Measurements from ENCODE around the gene H1-8.

H1-8 gene

GRCh38 chr3:129563850-129564535 is 21.0 kb downstream of the H1-8 start:
- ATAC-seq (replicated peaks; ENCODE audit: extremely low read depth, poor library complexity, severe bottlenecking) (no peak), DNase-seq (ENCODE audit: low spot score in 2 of 2) (no peak)
- Mint-ChIP-seq H3K36me3 (ENCODE audit: insufficient read depth) (peaks cover 3% of the 10 kb centered on the region), H3K4me3 (no peak overlapping the region), H3K9me3 (no peaks in the 10 kb centered on the region), H3K27ac (ENCODE audit: low read depth) (no peak overlapping the region), H3K27me3 (no peaks in the 10 kb centered on the region), H3K4me1 (peaks cover 30% of the 10 kb centered on the region)

- Mint-ChIP-seq H3K27ac (ENCODE audit: low read depth) (no peak overlapping the region), H3K27me3 (no peaks in the 10 kb centered on the region), H3K4me3 (no peak overlapping the region), H3K9me3 (no peaks in the 10 kb centered on the region), H3K36me3 (ENCODE audit: insufficient read depth) (peaks cover 5% of the 10 kb centered on the region), H3K4me1 (peaks cover 42% of the 10 kb centered on the region)
- DNase-seq (ENCODE audit: low spot score in 2 of 2) (no peak), ATAC-seq (replicated peaks; ENCODE audit: extremely low read depth, poor library complexity, severe bottlenecking) (no peak)
Observed at GRCh38 chr3:129564981-129565644, 22.1 kb downstream of the H1-8 start.

GRCh38 chr3:129565902-129566301 is 22.9 kb downstream of the H1-8 start:
- Mint-ChIP-seq H3K9me3 (no peaks in the 10 kb centered on the region), H3K4me1 (peaks cover 38% of the 10 kb centered on the region), H3K4me3 (no peak overlapping the region), H3K36me3 (ENCODE audit: insufficient read depth) (peaks cover 5% of the 10 kb centered on the region), H3K27ac (ENCODE audit: low read depth) (peak overlapping the region; percentile 66), H3K27me3 (no peaks in the 10 kb centered on the region)
- ATAC-seq (replicated peaks; ENCODE audit: extremely low read depth, poor library complexity, severe bottlenecking) (no peak), DNase-seq (ENCODE audit: low spot score in 2 of 2) (no peak)

GRCh38 chr3:129567176-129567705 is 24.3 kb downstream of the H1-8 start:
- no peak for DNase-seq (ENCODE audit: low spot score in 2 of 2)
- H3K36me3 Mint-ChIP-seq (ENCODE audit: insufficient read depth): peaks cover 9% of the 10 kb centered on the region
- H3K27ac Mint-ChIP-seq (ENCODE audit: low read depth): peak overlapping the region; percentile 66
- no peaks in the 10 kb centered on the region for H3K27me3 Mint-ChIP-seq
- no peak for ATAC-seq (replicated peaks; ENCODE audit: extremely low read depth, poor library complexity, severe bottlenecking)
- H3K4me1 Mint-ChIP-seq: peaks cover 43% of the 10 kb centered on the region
- H3K9me3 Mint-ChIP-seq: no peaks in the 10 kb centered on the region
- peak overlapping the region; percentile 16 for H3K4me3 Mint-ChIP-seq

GRCh38 chr3:129567939-129568338 is 25.0 kb downstream of the H1-8 start:
- H3K27ac Mint-ChIP-seq (ENCODE audit: low read depth): peak overlapping the region; percentile 75
- DNase-seq (ENCODE audit: low spot score in 2 of 2) (no peak), ATAC-seq (replicated peaks; ENCODE audit: extremely low read depth, poor library complexity, severe bottlenecking) (peak; percentile 62)
- no peaks in the 10 kb centered on the region for H3K9me3 Mint-ChIP-seq
- no peaks in the 10 kb centered on the region for H3K27me3 Mint-ChIP-seq
- H3K4me3 Mint-ChIP-seq: peak overlapping the region; percentile 26
- H3K4me1 Mint-ChIP-seq: peaks cover 45% of the 10 kb centered on the region
- peaks cover 9% of the 10 kb centered on the region for H3K36me3 Mint-ChIP-seq (ENCODE audit: insufficient read depth)

GRCh38 chr3:129569856-129570255 is 26.9 kb downstream of the H1-8 start:
- peaks cover 60% of the 10 kb centered on the region for H3K4me1 Mint-ChIP-seq
- no peak for DNase-seq (ENCODE audit: low spot score in 2 of 2)
- no peaks in the 10 kb centered on the region for H3K27me3 Mint-ChIP-seq
- H3K27ac Mint-ChIP-seq (ENCODE audit: low read depth): peak overlapping the region; percentile 74
- H3K36me3 Mint-ChIP-seq (ENCODE audit: insufficient read depth): peaks cover 14% of the 10 kb centered on the region
- H3K4me3 Mint-ChIP-seq: no peak overlapping the region
- ATAC-seq (replicated peaks; ENCODE audit: extremely low read depth, poor library complexity, severe bottlenecking): no peak
- H3K9me3 Mint-ChIP-seq: no peaks in the 10 kb centered on the region

- Mint-ChIP-seq H3K4me3 (no peak overlapping the region), H3K4me1 (peaks cover 72% of the 10 kb centered on the region), H3K27ac (ENCODE audit: low read depth) (peak overlapping the region; percentile 62), H3K27me3 (no peaks in the 10 kb centered on the region), H3K36me3 (ENCODE audit: insufficient read depth) (peaks cover 21% of the 10 kb centered on the region), H3K9me3 (no peaks in the 10 kb centered on the region)
- ATAC-seq (replicated peaks; ENCODE audit: extremely low read depth, poor library complexity, severe bottlenecking) (no peak), DNase-seq (ENCODE audit: low spot score in 2 of 2) (no peak)
Observed at GRCh38 chr3:129571605-129572547, 28.9 kb downstream of the H1-8 start.

- Mint-ChIP-seq H3K27ac (ENCODE audit: low read depth) (peak overlapping the region; percentile 99), H3K4me1 (peaks cover 71% of the 10 kb centered on the region), H3K27me3 (no peaks in the 10 kb centered on the region), H3K9me3 (no peaks in the 10 kb centered on the region), H3K36me3 (ENCODE audit: insufficient read depth) (peaks cover 25% of the 10 kb centered on the region), H3K4me3 (no peak overlapping the region)
- DNase-seq (ENCODE audit: low spot score in 2 of 2) (no peak), ATAC-seq (replicated peaks; ENCODE audit: extremely low read depth, poor library complexity, severe bottlenecking) (no peak)
Observed at GRCh38 chr3:129572603-129573002, 29.6 kb downstream of the H1-8 start.

- no peak for ATAC-seq (replicated peaks; ENCODE audit: extremely low read depth, poor library complexity, severe bottlenecking)
- H3K27me3 Mint-ChIP-seq: no peaks in the 10 kb centered on the region
- H3K4me1 Mint-ChIP-seq: peaks cover 72% of the 10 kb centered on the region
- no peak overlapping the region for H3K4me3 Mint-ChIP-seq
- peak overlapping the region; percentile 99 for H3K27ac Mint-ChIP-seq (ENCODE audit: low read depth)
- DNase-seq (ENCODE audit: low spot score in 2 of 2): no peak
- no peaks in the 10 kb centered on the region for H3K9me3 Mint-ChIP-seq
- H3K36me3 Mint-ChIP-seq (ENCODE audit: insufficient read depth): peaks cover 27% of the 10 kb centered on the region
Observed at GRCh38 chr3:129573493-129573892, 30.5 kb downstream of the H1-8 start.

GRCh38 chr3:129574206-129574605 is 31.2 kb downstream of the H1-8 start:
- H3K36me3 Mint-ChIP-seq (ENCODE audit: insufficient read depth): peaks cover 29% of the 10 kb centered on the region

GRCh38 chr3:129575233-129575996 is 32.4 kb downstream of the H1-8 start:
- peaks cover 67% of the 10 kb centered on the region for H3K4me1 Mint-ChIP-seq
- no peak for ATAC-seq (replicated peaks; ENCODE audit: extremely low read depth, poor library complexity, severe bottlenecking)
- H3K36me3 Mint-ChIP-seq (ENCODE audit: insufficient read depth): peaks cover 25% of the 10 kb centered on the region
- H3K4me3 Mint-ChIP-seq: peak overlapping the region; percentile 37
- no peaks in the 10 kb centered on the region for H3K9me3 Mint-ChIP-seq
- H3K27ac Mint-ChIP-seq (ENCODE audit: low read depth): peak overlapping the region; percentile 99
- DNase-seq (ENCODE audit: low spot score in 2 of 2): no peak
- no peaks in the 10 kb centered on the region for H3K27me3 Mint-ChIP-seq

More at GRCh38 chr3:129574206-129574605, 31.2 kb downstream of the H1-8 start:
- no peak overlapping the region for H3K4me3 Mint-ChIP-seq
- H3K27me3 Mint-ChIP-seq: no peaks in the 10 kb centered on the region
- H3K4me1 Mint-ChIP-seq: peaks cover 71% of the 10 kb centered on the region
- H3K27ac Mint-ChIP-seq (ENCODE audit: low read depth): peak overlapping the region; percentile 99
- no peaks in the 10 kb centered on the region for H3K9me3 Mint-ChIP-seq
- ATAC-seq (replicated peaks; ENCODE audit: extremely low read depth, poor library complexity, severe bottlenecking) (no peak), DNase-seq (ENCODE audit: low spot score in 2 of 2) (no peak)

GRCh38 chr3:129575997-129576384 is 33.0 kb downstream of the H1-8 start:
- H3K27me3 Mint-ChIP-seq: no peaks in the 10 kb centered on the region
- H3K27ac Mint-ChIP-seq (ENCODE audit: low read depth): peak overlapping the region; percentile 99
- H3K9me3 Mint-ChIP-seq: no peaks in the 10 kb centered on the region
- ATAC-seq (replicated peaks; ENCODE audit: extremely low read depth, poor library complexity, severe bottlenecking): no peak
- H3K36me3 Mint-ChIP-seq (ENCODE audit: insufficient read depth): peaks cover 25% of the 10 kb centered on the region
- peak overlapping the region; percentile 67 for H3K4me3 Mint-ChIP-seq
- DNase-seq (ENCODE audit: low spot score in 2 of 2): no peak
- H3K4me1 Mint-ChIP-seq: peaks cover 71% of the 10 kb centered on the region

Measured in central memory CD8-positive, alpha-beta T cell (primary cell).